A673 (cell line): ENCODE measurements around the gene PAX5. TPM values are rescaled to one million over a fixed set of nuclear protein-coding genes. Genes with fewer than 3 reads are reported as not detected.

ENCODE experiments used
- BruUV-seq: library from RNA; stranded (reverse); fragments of 400-500 nt; replicated peaks from 2 replicates; lab custom pipeline; 2021; lab: Mats Ljungman, UMichigan
- CTCF ChIA-PET: fragments of 300-600 bp; sonication (Branson Sonifier 250); formaldehyde crosslinking; loops from one replicate; lab custom pipeline; 2022; ENCODE audit warnings: antibody characterized with exemption; lab: Charles Lee
- POLR2A ChIA-PET: fragments of 300-600 bp; sonication (Branson Sonifier 250); formaldehyde crosslinking; loops from one replicate; lab custom pipeline; 2022; ENCODE audit warnings: antibody characterized with exemption; ENCODE audit not compliant: low non-redundant PET; lab: Charles Lee
- DNase-seq: peaks from one replicate; pipeline ENCODE4 v3.0.0-alpha.2; 2015; ENCODE audit warnings: low spot score
- H3K27ac ChIP-seq: fragments of 200-600 bp; sonication (generic); 2 replicates; pipeline ENCODE4 v1.5.1; 2016; ENCODE audit warnings: mixed run types, low read depth, mild to moderate bottlenecking, mixed read lengths, antibody characterized with exemption, low read length; ENCODE audit not compliant: poor library complexity, severe bottlenecking
- H3K27me3 ChIP-seq: fragments of 200-600 bp; sonication (generic); replicated peaks from 2 replicates; pipeline ENCODE4 v1.6.1; 2017; ENCODE audit warnings: mixed run types, low read depth, mild to moderate bottlenecking, mixed read lengths, antibody characterized with exemption, low read length; ENCODE audit not compliant: insufficient read depth, poor library complexity
- H3K36me3 ChIP-seq: fragments of 200-600 bp; sonication (generic); 2 replicates; pipeline ENCODE4 v1.6.1; 2016; ENCODE audit warnings: mixed run types, mild to moderate bottlenecking, mixed read lengths, antibody characterized with exemption, low read length; ENCODE audit not compliant: insufficient read depth, poor library complexity, severe bottlenecking
- H3K4me1 ChIP-seq: fragments of 200-600 bp; sonication (generic); 2 replicates; pipeline ENCODE4 v1.6.1; 2017; ENCODE audit warnings: mixed run types, mild to moderate bottlenecking, mixed read lengths, antibody characterized with exemption, low read length; ENCODE audit not compliant: insufficient read depth, poor library complexity, severe bottlenecking
- H3K4me3 ChIP-seq: fragments of 200-600 bp; sonication (generic); 2 replicates; pipeline ENCODE4 v1.5.1; 2016; ENCODE audit warnings: low read depth, mixed run types, mild to moderate bottlenecking, mixed read lengths, low read length; ENCODE audit not compliant: poor library complexity, severe bottlenecking
- H3K9me3 ChIP-seq: fragments of 200-600 bp; sonication (generic); 2 replicates; pipeline ENCODE4 v1.6.1; 2016; ENCODE audit warnings: mixed run types, low read depth, mild to moderate bottlenecking, mixed read lengths, antibody characterized with exemption, low read length; ENCODE audit not compliant: poor library complexity, severe bottlenecking
- EZH2 ChIP-seq: fragments of 200-600 bp; sonication (generic); IDR thresholded peaks from 2 replicates; pipeline ENCODE4 v1.6.1; 2017; ENCODE audit warnings: borderline replicate concordance, low read depth, mild to moderate bottlenecking, mixed read lengths, antibody characterized with exemption, low read length; ENCODE audit not compliant: poor library complexity, severe bottlenecking
- intact Hi-C: fragments of 100-400 bp; cut with micrococcal nuclease; formaldehyde crosslinking; loops from one replicate; pipeline ENCODE4 v1.10.0; 2022; ENCODE audit not compliant: unreplicated experiment
- total RNA-seq: library from RNA; stranded (reverse); gene quantifications from 2 replicates; pipeline ENCODE4 v1.2.3, GENCODE V29; 2021
- TF ChIP-seq, protein P1 (sequence below): fragments of 300-800, 200-600 bp; sonication (generic); conservative IDR thresholded peaks from 2 replicates; pipeline ENCODE4 v1.5.1; 2017; ENCODE audit warnings: low read depth, mild to moderate bottlenecking, antibody characterized with exemption, low read length, moderate library complexity, mixed read lengths

The PAX5 gene
- total RNA-seq, 1 experiment from 2014 or later: 5.5 TPM

DNA sequence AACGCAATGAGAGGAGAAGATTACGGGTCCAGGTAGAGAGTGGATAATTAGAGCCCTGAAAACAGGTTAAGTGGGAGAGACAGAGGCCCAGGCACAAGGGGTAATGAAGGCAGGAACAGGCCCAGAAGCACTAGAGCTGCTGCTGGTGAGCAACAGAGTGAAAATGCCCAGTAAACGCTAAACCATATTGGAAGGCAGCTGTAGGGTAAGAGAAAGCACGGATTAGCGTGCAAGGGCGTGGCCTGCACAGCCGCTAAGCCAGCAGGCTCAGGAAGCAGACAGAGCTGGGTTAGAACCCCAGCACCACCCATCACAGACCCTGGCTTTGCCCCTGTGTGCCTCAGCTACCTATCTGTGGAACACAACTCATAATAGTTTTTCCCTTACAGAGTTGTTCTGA, 93.2 kb downstream of the PAX5 start:
- TF ChIP-seq, protein P1, sequence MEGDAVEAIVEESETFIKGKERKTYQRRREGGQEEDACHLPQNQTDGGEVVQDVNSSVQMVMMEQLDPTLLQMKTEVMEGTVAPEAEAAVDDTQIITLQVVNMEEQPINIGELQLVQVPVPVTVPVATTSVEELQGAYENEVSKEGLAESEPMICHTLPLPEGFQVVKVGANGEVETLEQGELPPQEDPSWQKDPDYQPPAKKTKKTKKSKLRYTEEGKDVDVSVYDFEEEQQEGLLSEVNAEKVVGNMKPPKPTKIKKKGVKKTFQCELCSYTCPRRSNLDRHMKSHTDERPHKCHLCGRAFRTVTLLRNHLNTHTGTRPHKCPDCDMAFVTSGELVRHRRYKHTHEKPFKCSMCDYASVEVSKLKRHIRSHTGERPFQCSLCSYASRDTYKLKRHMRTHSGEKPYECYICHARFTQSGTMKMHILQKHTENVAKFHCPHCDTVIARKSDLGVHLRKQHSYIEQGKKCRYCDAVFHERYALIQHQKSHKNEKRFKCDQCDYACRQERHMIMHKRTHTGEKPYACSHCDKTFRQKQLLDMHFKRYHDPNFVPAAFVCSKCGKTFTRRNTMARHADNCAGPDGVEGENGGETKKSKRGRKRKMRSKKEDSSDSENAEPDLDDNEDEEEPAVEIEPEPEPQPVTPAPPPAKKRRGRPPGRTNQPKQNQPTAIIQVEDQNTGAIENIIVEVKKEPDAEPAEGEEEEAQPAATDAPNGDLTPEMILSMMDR: no peak
- TF ChIP-seq EZH2: no peak
- POLR2A ChIA-PET: no interaction called here
- no peak for DNase-seq
- no TSS peak for BruUV-seq
- no peaks in the 10 kb centered on the region for H3K9me3 ChIP-seq
- peaks cover 5% of the 10 kb centered on the region for H3K4me1 ChIP-seq
- H3K4me3 ChIP-seq: no peak overlapping the region
- CTCF ChIA-PET: no interaction called here
- H3K27ac ChIP-seq: no peak overlapping the region
- intact Hi-C loops: no loop called here
- H3K36me3 ChIP-seq: no peaks in the 10 kb centered on the region
- no peaks in the 10 kb centered on the region for H3K27me3 ChIP-seq

DNA sequence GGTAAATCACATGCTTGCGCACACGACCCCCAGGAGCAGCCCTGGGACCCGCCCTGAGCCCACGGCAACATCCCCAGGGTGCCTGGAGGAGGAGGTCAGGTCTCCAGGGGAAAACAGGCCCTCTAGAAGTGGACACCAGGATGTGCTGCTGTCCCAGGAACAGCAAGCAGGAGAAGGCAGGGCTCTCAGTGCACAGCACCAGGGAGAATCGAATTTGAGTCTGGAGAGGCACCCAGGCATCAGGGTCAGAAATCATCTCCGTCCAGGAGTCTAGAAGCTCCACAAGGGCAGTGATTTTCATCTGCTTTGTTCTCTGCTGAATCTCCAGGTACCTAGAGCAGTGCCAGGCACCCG, 93.6 kb downstream of the PAX5 start:
- TF ChIP-seq, protein P1: no peak
- TF ChIP-seq EZH2: no peak
- H3K4me3 ChIP-seq: no peak overlapping the region
- ChIA-PET CTCF (no interaction called here), POLR2A (no interaction called here)
- no peaks in the 10 kb centered on the region for H3K36me3 ChIP-seq
- H3K27ac ChIP-seq: no peak overlapping the region
- intact Hi-C loops: no loop called here
- no peaks in the 10 kb centered on the region for H3K9me3 ChIP-seq
- DNase-seq: no peak
- peaks cover 3% of the 10 kb centered on the region for H3K4me1 ChIP-seq
- no peaks in the 10 kb centered on the region for H3K27me3 ChIP-seq
- no TSS peak for BruUV-seq

DNA sequence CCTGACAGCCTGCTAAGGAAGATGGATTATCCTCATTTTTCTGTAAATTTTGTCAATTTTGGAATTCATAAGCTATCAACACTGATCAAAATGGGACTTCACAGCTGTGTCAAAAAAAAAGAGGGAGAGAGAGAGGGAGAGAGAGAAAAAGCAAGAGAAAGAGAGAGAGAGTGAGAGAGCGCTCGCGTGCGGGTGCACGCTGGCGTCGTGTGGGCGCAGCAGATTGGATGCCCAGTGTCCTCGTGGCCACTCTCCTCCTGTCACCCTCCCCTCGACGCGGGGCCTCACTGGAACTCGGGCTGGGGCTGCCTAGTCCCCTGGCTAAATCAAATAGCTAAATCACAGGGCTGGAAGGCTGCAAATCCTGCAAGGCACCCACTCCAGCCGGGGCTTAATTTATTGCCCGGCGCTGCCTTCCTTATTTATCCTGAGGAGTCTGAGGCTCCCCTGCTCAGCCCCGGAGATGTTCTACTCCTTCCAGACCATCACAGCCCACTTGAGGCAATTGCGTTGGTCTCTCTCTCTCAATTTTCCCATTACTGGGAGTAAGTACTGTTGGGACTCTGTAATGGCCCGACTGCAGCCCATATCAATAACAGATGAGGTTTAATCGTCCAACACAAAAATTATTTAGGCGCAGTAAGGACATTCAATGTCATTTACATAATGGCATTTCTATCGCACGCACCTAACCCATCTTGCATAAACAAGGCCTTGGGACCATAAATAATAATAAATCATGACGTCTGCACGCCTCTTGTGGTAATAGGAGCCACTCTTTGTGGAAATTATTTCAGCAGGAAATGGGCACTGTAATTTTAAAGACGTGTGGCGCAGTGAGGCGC, 94.2 kb downstream of the PAX5 start:
- H3K27me3 ChIP-seq: no peaks in the 10 kb centered on the region
- CTCF ChIA-PET: no interaction called here
- H3K36me3 ChIP-seq: no peaks in the 10 kb centered on the region
- intact Hi-C loops: no loop called here
- POLR2A ChIA-PET: no interaction called here
- H3K27ac ChIP-seq: no peak overlapping the region
- H3K9me3 ChIP-seq: no peaks in the 10 kb centered on the region
- TF ChIP-seq EZH2: no peak
- TF ChIP-seq, protein P1: no peak
- H3K4me1 ChIP-seq: no peaks in the 10 kb centered on the region
- BruUV-seq: no TSS peak
- DNase-seq: no peak
- H3K4me3 ChIP-seq: no peak overlapping the region
